Adrenal gland (tissue), 12 donors: ENCODE data around the gene PLXDC2. TPM values are rescaled to one million over a fixed set of nuclear protein-coding genes. Genes with fewer than 3 reads are reported as not detected.

ENCODE experiments used
- DNase-seq, 7 donors: peaks; one replicate each; pipeline ENCODE4 v3.0.0-alpha.2; 2019 to 2020
- H3K27ac ChIP-seq, 5 donors: fragments of 200-600 bp; sonication (generic) in 4 of 5; 1 replicate in 3 of 5; 2 replicates in 2 of 5; pipeline versions ENCODE4 v1.5.1 to v1.8.0; 2016 to 2020; ENCODE audit warnings: mild to moderate bottlenecking in 1 of 5
- H3K27me3 ChIP-seq: fragments of 200-600 bp; 2 replicates; pipeline ENCODE4 v1.8.0; 2021
- H3K36me3 ChIP-seq, 2 donors: fragments of 200-600 bp; replicated peaks in 1 of 2; 1 replicate in 1 of 2; 2 replicates in 1 of 2; pipeline versions ENCODE4 v1.5.1 to v1.8.0; 2018 to 2022
- H3K4me1 ChIP-seq, 2 donors: fragments of 200-600 bp; replicated peaks in 1 of 2; 1 replicate in 1 of 2; 2 replicates in 1 of 2; pipeline versions ENCODE4 v1.5.1 to v1.8.0; 2018 to 2021
- H3K4me3 ChIP-seq, 4 donors: fragments of 200-600 bp; sonication (generic) in 3 of 4; one replicate each; pipeline ENCODE4 v1.5.1; 2016 to 2018
- H3K9me3 ChIP-seq, 3 donors: fragments of 200-600 bp; sonication (generic) in 1 of 3; replicated peaks in 1 of 3; 1 replicate in 2 of 3; 2 replicates in 1 of 3; pipeline versions ENCODE4 v1.5.1 to v1.8.0; 2016 to 2021
- CTCF ChIP-seq, 6 experiments: fragments of 450-650 bp in 4 of 6; fragments of 200-600 bp in 2 of 6; sonication (generic) in 1 of 6; IDR thresholded peaks; 1 replicate in 5 of 6; 2 replicates in 1 of 6; pipeline versions ENCODE4 v1.5.1 to v1.8.0; 2016 to 2021; ENCODE audit warnings: antibody characterized with exemption in 6 of 6, mild to moderate bottlenecking in 2 of 6, moderate library complexity in 1 of 6
- POLR2A ChIP-seq, 2 donors: fragments of 450-650 bp; IDR thresholded peaks; one replicate each; pipeline ENCODE4 v1.6.1; 2017; ENCODE audit warnings: antibody characterized with exemption in 2 of 2, mild to moderate bottlenecking in 2 of 2, moderate library complexity in 1 of 2
- WGBS, 4 donors: extraction: QIAGEN DNeasy Blood & Tissue Kit in 2 of 4; methylation state at CpG; one replicate each; pipeline versions ENCODE4 v1.1.5 to v1.1.7; 2013 to 2017; 5-methylcytosine and 5-hydroxymethylcytosine counted together
- intact Hi-C, 2 donors: fragments of 100-400 bp; cut with DNase I; formaldehyde crosslinking; loops; one replicate each; pipeline versions ENCODE4 v1.14.1 to v1.15.0; 2022 to 2023
- polyA plus RNA-seq, 3 donors: library from polyadenylated mRNA; stranded (reverse); fragments of 200-250 nt in 2 of 3; fragments of 350-450 nt in 1 of 3; fragmentation: Illumina TruSeq in 1 of 3; extraction: RNeasy Lipid Tissue Mini Kit (QIAGEN cat#74804) in 1 of 3; gene quantifications; one replicate each; pipeline ENCODE4 v1.2.3, GENCODE V29; 2013 to 2014
- total RNA-seq, 9 donors: library from RNA; depleted of rRNA in 4 of 9; stranded (reverse); fragments of >200 nt in 4 of 9; fragments of 120-200 nt in 1 of 9; fragmentation: NEBNext Ultra II Directional in 1 of 9; extraction: Animal tissue kit (Norgen Biotek cat#: 25700) in 1 of 9; gene quantifications; one replicate each; pipeline versions ENCODE4 v1.1.0 to v1.2.4, GENCODE V29; 2013 to 2023
- donor health status: healthy with polysubstance abuse.
- donor health status: Bipolar disorder and iron deficiency.
- donor health status: DM: yes; HTN: yes; CAD: no.
- donor health status: DM: no; HTN: no; CAD: no.
- donor health status: DM: no; HTN: no; CAD: no.
- donor health status: DM: yes; HTN: yes; CAD: no.

Gene PLXDC2
- total and polyA plus RNA-seq, 12 donors = 12.1 to 127 (median 75.1) TPM

GRCh38 chr10:19956516-19957032, 140.3 kb downstream of the PLXDC2 start:
- intact Hi-C loops = no loop called here
- TF ChIP-seq POLR2A (IDR thresholded peaks at IDR 0.05) (no peak), CTCF (IDR thresholded peaks at IDR 0.05) (no peak)
- Histone ChIP-seq H3K9me3 (no peaks in the 10 kb centered on the region), H3K36me3 (no peaks in the 10 kb centered on the region), H3K4me1 (peaks cover 12 to 51% of the 10 kb centered on the region in 2 donors), H3K27ac (no peak overlapping the region), H3K4me3 (no peak overlapping the region), H3K27me3 (no peaks in the 10 kb centered on the region)
- WGBS, 4 donors = 92 to 99% (median 94%) methylated on average over 2 of the region's 2 CpGs
- no peak for DNase-seq

- no peak for DNase-seq
- H3K9me3 ChIP-seq = no peaks in the 10 kb centered on the region
- intact Hi-C loops = no loop called here
- no peak overlapping the region for H3K4me3 ChIP-seq
- H3K27me3 ChIP-seq = no peaks in the 10 kb centered on the region
- no peak overlapping the region for H3K27ac ChIP-seq
- no peaks in the 10 kb centered on the region for H3K36me3 ChIP-seq
- TF ChIP-seq CTCF (IDR thresholded peaks at IDR 0.05) (no peak), POLR2A (IDR thresholded peaks at IDR 0.05) (no peak)
- peaks cover 12 to 32% of the 10 kb centered on the region in 2 donors for H3K4me1 ChIP-seq
Measured at GRCh38 chr10:19958787-19959186, 142.6 kb downstream of the PLXDC2 start.

GRCh38 chr10:19961076-19962053, 145.1 kb downstream of the PLXDC2 start:
- Histone ChIP-seq H3K36me3 (no peaks in the 10 kb centered on the region), H3K4me1 (peaks cover 12 to 26% of the 10 kb centered on the region in 2 donors), H3K4me3 (no peak overlapping the region), H3K9me3 (no peaks in the 10 kb centered on the region), H3K27me3 (no peaks in the 10 kb centered on the region), H3K27ac (no peak overlapping the region)
- intact Hi-C loops = no loop called here
- 85 to 94% (median 91%) methylated on average over 7 of the region's 7 CpGs for WGBS, 4 donors
- DNase-seq = no peak
- TF ChIP-seq CTCF (IDR thresholded peaks at IDR 0.05) (no peak), POLR2A (IDR thresholded peaks at IDR 0.05) (no peak)

GRCh38 chr10:19964625-19965024, 148.4 kb downstream of the PLXDC2 start:
- no peak overlapping the region for H3K27ac ChIP-seq
- intact Hi-C loops = no loop called here
- DNase-seq = no peak
- peaks cover 5 to 7% of the 10 kb centered on the region in 2 donors for H3K4me1 ChIP-seq
- TF ChIP-seq CTCF (IDR thresholded peaks at IDR 0.05) (no peak), POLR2A (IDR thresholded peaks at IDR 0.05) (no peak)
- no peaks in the 10 kb centered on the region for H3K27me3 ChIP-seq
- 70 to 89% (median 80%) methylated on average over 2 of the region's 2 CpGs for WGBS, 4 donors
- no peak overlapping the region for H3K4me3 ChIP-seq
- no peaks in the 10 kb centered on the region for H3K36me3 ChIP-seq
- H3K9me3 ChIP-seq = no peaks in the 10 kb centered on the region
